GM19468 (cell line): ENCODE data around the gene AVP.
"Not testable (repeated sequence)": the region's sequence is repeated elsewhere in the genome, so short reads cannot be mapped to it uniquely, and the experiment has no call there.

Experiments used
- ATAC-seq: cut with Tn5 transposase; IDR thresholded peaks from one replicate; pipeline ENCODE4 v1.9.1; 2021; ENCODE audit warnings: mild to moderate bottlenecking, moderate library complexity, moderate number of reproducible peaks; ENCODE audit not compliant: unreplicated experiment; ENCODE audit errors: extremely low read depth

Gene AVP

GRCh38 chr20:3064119-3064518, 20.4 kb downstream of the AVP start:
- not testable (repeated sequence) for ATAC-seq

GRCh38 chr20:3059489-3059888, 25.0 kb downstream of the AVP start:
- no peak for ATAC-seq

GRCh38 chr20:3051385-3052019, 33.0 kb downstream of the AVP start:
- ATAC-seq: no peak

- ATAC-seq: no peak
Observed at GRCh38 chr20:3047486-3048419, 36.8 kb downstream of the AVP start.

- ATAC-seq: no peak
Observed at GRCh38 chr20:3046677-3047462, 37.7 kb downstream of the AVP start.

- ATAC-seq: peak; percentile 59
Observed at GRCh38 chr20:3045816-3046676, 38.5 kb downstream of the AVP start, which contains the start of gene MRPS26. MRPS26 (plus strand) TSS chr20:3046052; CDS start chr20:3046069, 17 bp downstream.

GRCh38 chr20:3045042-3045815, 39.3 kb downstream of the AVP start:
- ATAC-seq: no peak

GRCh38 chr20:3044336-3044965, 40.1 kb downstream of the AVP start:
- no peak for ATAC-seq

GRCh38 chr20:3043322-3043721, 41.2 kb downstream of the AVP start, which contains the start of gene GNRH2:
GNRH2 (plus strand) TSS chr20:3043622; CDS start chr20:3044415, 793 bp downstream.
- ATAC-seq: no peak

- ATAC-seq: no peak
Observed at GRCh38 chr20:3042625-3043024, 41.9 kb downstream of the AVP start.

- no peak for ATAC-seq
Observed at GRCh38 chr20:3041854-3042409, 42.6 kb downstream of the AVP start.

GRCh38 chr20:3040086-3040485, 44.4 kb downstream of the AVP start:
- ATAC-seq: no peak

GRCh38 chr20:3039426-3039825, 45.1 kb downstream of the AVP start:
- no peak for ATAC-seq

GRCh38 chr20:3038454-3038853, 46.1 kb downstream of the AVP start:
- ATAC-seq: no peak

GRCh38 chr20:3037654-3038053, 46.9 kb downstream of the AVP start:
- ATAC-seq: no peak

GRCh38 chr20:3032624-3033023, 51.9 kb downstream of the AVP start:
- no peak for ATAC-seq
